Osteoblast (primary cell): ENCODE data around the gene FAM227B. TPM values are rescaled to one million over a fixed set of nuclear protein-coding genes. Genes with fewer than 3 reads are reported as not detected.

Source experiments
- DNase-seq: peaks from one replicate; pipeline ENCODE4 v3.0.0; 2011; ENCODE audit warnings: low spot score, mixed read lengths; ENCODE audit not compliant: insufficient read length; ENCODE audit errors: missing footprints
- H2AFZ ChIP-seq: 2 replicates; pipeline ENCODE4 v1.6.0; 2011; ENCODE audit warnings: mild to moderate bottlenecking, low read length
- H3K27ac ChIP-seq: 2 replicates; pipeline ENCODE4 v1.5.1; 2011; ENCODE audit warnings: mild to moderate bottlenecking, low read depth, low read length, moderate library complexity
- H3K27me3 ChIP-seq: 2 replicates; pipeline ENCODE4 v1.6.0; 2012; ENCODE audit warnings: mild to moderate bottlenecking, control low read depth, inconsistent platforms, low read length, moderate library complexity; ENCODE audit not compliant: insufficient read depth
- H3K36me3 ChIP-seq: 2 replicates; pipeline ENCODE4 v1.5.1; 2011; ENCODE audit warnings: mild to moderate bottlenecking, low read length, control low read depth, moderate library complexity; ENCODE audit not compliant: insufficient read depth
- H3K4me1 ChIP-seq: 2 replicates; pipeline ENCODE4 v1.5.1; 2011; ENCODE audit warnings: mild to moderate bottlenecking, low read length, control low read depth, moderate library complexity; ENCODE audit not compliant: insufficient read depth
- H3K4me2 ChIP-seq: 2 replicates; pipeline ENCODE4 v1.6.0; 2011; ENCODE audit warnings: mild to moderate bottlenecking, low read length; ENCODE audit not compliant: insufficient read depth
- H3K4me3 ChIP-seq: fragments of 200-600 bp; sonication (generic); 3 replicates; pipeline ENCODE4 v1.5.1; 2012; ENCODE audit warnings: mild to moderate bottlenecking, low read length, inconsistent platforms; ENCODE audit not compliant: insufficient read depth
- H3K79me2 ChIP-seq: 2 replicates; pipeline ENCODE4 v1.6.0; 2012; ENCODE audit warnings: mild to moderate bottlenecking, low read length, control low read depth, inconsistent platforms; ENCODE audit not compliant: insufficient read depth
- H3K9me3 ChIP-seq: 2 replicates; pipeline ENCODE4 v1.5.1; 2011; ENCODE audit warnings: low read depth, low read length, control low read depth
- H4K20me1 ChIP-seq: 2 replicates; pipeline ENCODE4 v1.6.0; 2012; ENCODE audit warnings: mild to moderate bottlenecking, low read length, control low read depth; ENCODE audit not compliant: insufficient read depth
- CTCF ChIP-seq: IDR thresholded peaks from 2 replicates; pipeline ENCODE4 v1.5.1; 2011; ENCODE audit warnings: mild to moderate bottlenecking, low read depth, low read length, moderate library complexity; ENCODE audit errors: extremely low read depth
- total RNA-seq: library from RNA; depleted of rRNA; stranded (reverse); fragments of >200 nt; gene quantifications from 2 replicates; pipeline ENCODE4 v1.2.3, GENCODE V29; 2012

FAM227B gene
- total RNA-seq, 1 donor: 4.3 TPM

- no peak overlapping the region for H3K4me2 ChIP-seq
- no peaks in the 10 kb centered on the region for H4K20me1 ChIP-seq
- no peaks in the 10 kb centered on the region for H3K4me1 ChIP-seq
- TF ChIP-seq CTCF: no peak
- H3K79me2 ChIP-seq: no peaks in the 10 kb centered on the region
- peak; percentile 6 for DNase-seq
- no peak overlapping the region for H2AFZ ChIP-seq
- H3K4me3 ChIP-seq: no peak overlapping the region
- H3K9me3 ChIP-seq: no peaks in the 10 kb centered on the region
- no peaks in the 10 kb centered on the region for H3K36me3 ChIP-seq
- H3K27me3 ChIP-seq: no peaks in the 10 kb centered on the region
- H3K27ac ChIP-seq: no peak overlapping the region
Measured at GRCh38 chr15:49382394-49382793, 238.2 kb downstream of the FAM227B start.

GRCh38 chr15:49380912-49381311 is 239.7 kb downstream of the FAM227B start:
- Histone ChIP-seq H3K4me1 (no peaks in the 10 kb centered on the region), H4K20me1 (no peaks in the 10 kb centered on the region), H3K27me3 (no peaks in the 10 kb centered on the region), H3K9me3 (no peaks in the 10 kb centered on the region), H3K4me2 (no peak overlapping the region), H3K4me3 (no peak overlapping the region), H2AFZ (no peak overlapping the region), H3K79me2 (no peaks in the 10 kb centered on the region), H3K27ac (no peak overlapping the region), H3K36me3 (no peaks in the 10 kb centered on the region)
- TF ChIP-seq CTCF: no peak
- no peak for DNase-seq

- Histone ChIP-seq H3K27ac (no peak overlapping the region), H3K4me2 (no peak overlapping the region), H3K4me1 (no peaks in the 10 kb centered on the region), H3K27me3 (no peaks in the 10 kb centered on the region), H3K36me3 (no peaks in the 10 kb centered on the region), H2AFZ (no peak overlapping the region), H3K79me2 (no peaks in the 10 kb centered on the region), H4K20me1 (no peaks in the 10 kb centered on the region), H3K4me3 (no peak overlapping the region), H3K9me3 (no peaks in the 10 kb centered on the region)
- TF ChIP-seq CTCF: no peak
- DNase-seq: no peak
Measured at GRCh38 chr15:49379996-49380395, 240.6 kb downstream of the FAM227B start.

GRCh38 chr15:49372366-49372765 is 248.3 kb downstream of the FAM227B start:
- no peak for TF ChIP-seq CTCF
- no peaks in the 10 kb centered on the region for H3K9me3 ChIP-seq
- H3K79me2 ChIP-seq: no peaks in the 10 kb centered on the region
- no peak overlapping the region for H3K4me2 ChIP-seq
- no peak overlapping the region for H2AFZ ChIP-seq
- no peak overlapping the region for H3K27ac ChIP-seq
- H3K4me1 ChIP-seq: no peaks in the 10 kb centered on the region
- no peak for DNase-seq
- H4K20me1 ChIP-seq: no peaks in the 10 kb centered on the region
- H3K36me3 ChIP-seq: no peaks in the 10 kb centered on the region
- no peak overlapping the region for H3K4me3 ChIP-seq
- H3K27me3 ChIP-seq: no peaks in the 10 kb centered on the region
